HL-60 (cell line): ENCODE results near the gene KSR2.

Experiments
- CTCF ChIP-seq: IDR thresholded peaks from one replicate; pipeline ENCODE4 v1.5.1; 2011; ENCODE audit warnings: low read length, control low read depth, inconsistent platforms; ENCODE audit not compliant: insufficient read depth
- POLR2AphosphoS5 ChIP-seq: IDR thresholded peaks from 2 replicates; pipeline ENCODE4 v1.6.1; 2012; ENCODE audit warnings: low read depth
- REST ChIP-seq: IDR thresholded peaks from 2 replicates; pipeline ENCODE4 v1.6.1; 2012; ENCODE audit warnings: low read depth; ENCODE audit not compliant: insufficient replicate concordance

- TF ChIP-seq CTCF (no peak), REST (no peak), POLR2AphosphoS5 (no peak)
These were observed 294.5 kb downstream of the KSR2 start for GRCh38 chr12:117674313-117674712.
